Heart left ventricle (tissue), 16 donors: ENCODE results near the gene TNPO3. TPM values are rescaled to one million over a fixed set of nuclear protein-coding genes. Genes with fewer than 3 reads are reported as not detected.

Experiments
- ATAC-seq, 4 donors: fragments of 200-7000 bp; cut with Tn5 transposase; one replicate each; pipeline ENCODE4 v1.9.1; 2020 to 2022; ENCODE audit warnings: moderate library complexity in 4 of 4, mild to moderate bottlenecking in 3 of 4, moderate number of reproducible peaks in 1 of 4
- DNase-seq, 5 donors: peaks; one replicate each; pipeline ENCODE4 v3.0.0-alpha.2; 2020
- H3K27ac ChIP-seq, 12 donors: fragments of 200-600 bp; sonication (generic) in 4 of 12; one replicate each; pipeline versions ENCODE4 v1.5.0 to v1.8.0; 2016 to 2022; ENCODE audit warnings: mild to moderate bottlenecking in 2 of 12
- H3K27me3 ChIP-seq, 9 donors: fragments of 200-600 bp; sonication (generic) in 2 of 9; one replicate each; pipeline versions ENCODE4 v1.5.1 to v1.8.0; 2016 to 2022; ENCODE audit warnings: mild to moderate bottlenecking in 3 of 9
- H3K36me3 ChIP-seq, 9 donors: fragments of 200-600 bp; sonication (generic) in 2 of 9; one replicate each; pipeline versions ENCODE4 v1.5.0 to v1.8.0; 2018 to 2022; ENCODE audit warnings: mild to moderate bottlenecking in 2 of 9
- H3K4me1 ChIP-seq, 12 donors: fragments of 200-600 bp; sonication (generic) in 4 of 12; one replicate each; pipeline versions ENCODE4 v1.5.0 to v1.8.0; 2016 to 2022; ENCODE audit warnings: mild to moderate bottlenecking in 3 of 12
- H3K4me3 ChIP-seq, 12 donors: fragments of 200-600 bp; sonication (generic) in 4 of 12; one replicate each; pipeline versions ENCODE4 v1.5.0 to v1.8.0; 2017 to 2022; ENCODE audit warnings: mild to moderate bottlenecking in 9 of 12, moderate library complexity in 4 of 12
- H3K9me3 ChIP-seq, 12 donors: fragments of 200-600 bp; sonication (generic) in 4 of 12; one replicate each; pipeline versions ENCODE4 v1.5.0 to v1.8.0; 2016 to 2022; ENCODE audit warnings: mild to moderate bottlenecking in 1 of 12
- CTCF ChIP-seq, 12 donors: fragments of 200-600 bp; sonication (generic) in 4 of 12; IDR thresholded peaks; one replicate each; pipeline versions ENCODE4 v1.5.0 to v1.8.0; 2018 to 2022; ENCODE audit warnings: antibody characterized with exemption in 12 of 12, mild to moderate bottlenecking in 5 of 12
- POLR2A ChIP-seq, 2 donors: fragments of 450-650 bp; IDR thresholded peaks; one replicate each; pipeline ENCODE4 v1.6.1; 2017; ENCODE audit warnings: antibody characterized with exemption in 2 of 2, mild to moderate bottlenecking in 2 of 2, moderate library complexity in 2 of 2
- WGBS, 4 donors: extraction: QIAGEN DNeasy Blood & Tissue Kit in 2 of 4; methylation state at CpG; one replicate each; pipeline versions ENCODE4 v1.1.5 to v1.1.7; 2013 to 2018; 5-methylcytosine and 5-hydroxymethylcytosine counted together
- intact Hi-C, 10 donors: fragments of 100-400 bp; cut with DNase I; formaldehyde crosslinking; loops; one replicate each; pipeline versions ENCODE4 v1.11.1 to v1.14.2; 2022
- polyA plus RNA-seq, 2 donors: library from polyadenylated mRNA; stranded (reverse); fragments of 200-250 nt; gene quantifications; one replicate each; pipeline ENCODE4 v1.2.3, GENCODE V29; 2013
- total RNA-seq, 9 donors: library from RNA; depleted of rRNA in 2 of 9; stranded (reverse); fragments of >200 nt in 2 of 9; fragmentation: NEBNext Ultra II Directional in 3 of 9; extraction: Animal tissue kit (Norgen Biotek cat#: 25700) in 3 of 9; gene quantifications; one replicate each; pipeline versions ENCODE4 v1.1.0 to v1.2.4, GENCODE V29; 2016 to 2023
- donor health status: ischemic (EF 13 %, LVEDD 7.1; RV severe dilation, severe dysfunction).
- donor health status: healthy with polysubstance abuse.
- donor health status: DM: no; HTN: yes; CAD: no.
- donor health status: DM: no; HTN: no; CAD: no.
- donor health status: ischemic (EF 25% LVEDD 6.9; RV normal size, moderate dysfunction).
- donor health status: ischemic (EF 25% LVEDD 5.7; RV mildly dilated, moderate dysfunction).
- donor health status: healthy.
- donor health status: DM: yes; HTN: yes; CAD: no.
- donor health status: ischemic (EF 35%, LVEDD 5.7; RV mildly dilated, moderate dysfunction).
- donor health status: nonischemic (EF 11% LVEDD 7.7; RV severe dilation, severe dysfunction).
- donor health status: DM: yes; HTN: yes; CAD: no.
- donor health status: PGD.
- donor health status: ischemic (EF 29% LVEDD 5.4; RV normal size, mild dysfunction).
- donor health status: nonischemic (EF 23%, LVEDD 6.1; RV moderate dilation, normal function).

Gene TNPO3
- total and polyA plus RNA-seq, 11 donors = 11.0 to 42.4 (median 31.3) TPM

GRCh38 chr7:129100827-129101166, 45.9 kb upstream of the TNPO3 start:
- TF ChIP-seq CTCF (IDR thresholded peaks at IDR 0.05) (no peak), POLR2A (IDR thresholded peaks at IDR 0.05) (no peak)
- no peak overlapping the region for H3K4me3 ChIP-seq
- H3K27ac ChIP-seq = no peak overlapping the region
- no peaks in the 10 kb centered on the region for H3K36me3 ChIP-seq
- 51 to 72% (median 51%) methylated on average over 2 of the region's 2 CpGs for WGBS, 4 donors
- H3K27me3 ChIP-seq = no peaks in the 10 kb centered on the region
- intact Hi-C loops = no loop called here
- no peak for ATAC-seq
- no peaks in the 10 kb centered on the region for H3K9me3 ChIP-seq
- no peak for DNase-seq
- peaks cover 0 to 9% (median 0%) of the 10 kb centered on the region in 12 donors for H3K4me1 ChIP-seq

GRCh38 chr7:129098409-129099084, 43.6 kb upstream of the TNPO3 start:
- Histone ChIP-seq H3K9me3 (no peaks in the 10 kb centered on the region), H3K36me3 (no peaks in the 10 kb centered on the region), H3K4me3 (no peak overlapping the region), H3K27me3 (no peaks in the 10 kb centered on the region), H3K27ac (no peak overlapping the region), H3K4me1 (peaks cover 0 to 9% (median 0%) of the 10 kb centered on the region in 12 donors)
- WGBS, 4 donors = 71 to 85% (median 81%) methylated on average over 8 of the region's 8 CpGs
- intact Hi-C loops = no loop called here
- ATAC-seq (no peak), DNase-seq (no peak)
- TF ChIP-seq CTCF (IDR thresholded peaks at IDR 0.05) = no peak
- TF ChIP-seq POLR2A (IDR thresholded peaks at IDR 0.05) = no peak

GRCh38 chr7:129095258-129095657, 40.3 kb upstream of the TNPO3 start:
- intact Hi-C loops = no loop called here
- ATAC-seq (no peak), DNase-seq (no peak)
- Histone ChIP-seq H3K9me3 (no peaks in the 10 kb centered on the region), H3K36me3 (no peaks in the 10 kb centered on the region), H3K27me3 (no peaks in the 10 kb centered on the region), H3K27ac (no peak overlapping the region), H3K4me1 (peaks cover 0 to 6% (median 0%) of the 10 kb centered on the region in 12 donors), H3K4me3 (no peak overlapping the region)
- TF ChIP-seq CTCF (IDR thresholded peaks at IDR 0.05) (no peak), POLR2A (IDR thresholded peaks at IDR 0.05) (no peak)
- WGBS, 4 donors = 61 to 69% (median 65%) methylated on average over 6 of the region's 6 CpGs

GRCh38 chr7:129094501-129094900, 39.6 kb upstream of the TNPO3 start:
- ATAC-seq = no peak
- peaks cover 0 to 6% (median 0%) of the 10 kb centered on the region in 12 donors for H3K4me1 ChIP-seq
- no peak overlapping the region for H3K4me3 ChIP-seq
- no peak overlapping the region for H3K27ac ChIP-seq
- no peaks in the 10 kb centered on the region for H3K9me3 ChIP-seq
- no peaks in the 10 kb centered on the region for H3K36me3 ChIP-seq
- no peak for DNase-seq
- intact Hi-C loops = loop anchor here in 5 of 10 donors (5.0 kb wide), 2 partner anchors 187 to 192 kb away; no protein-coding TSS in a partner anchor
- TF ChIP-seq CTCF (IDR thresholded peaks at IDR 0.05) = no peak
- H3K27me3 ChIP-seq = no peaks in the 10 kb centered on the region
- 83 to 89% (median 85%) methylated on average over 5 of the region's 5 CpGs for WGBS, 4 donors
